Measurements from ENCODE around the gene ID4.

The ID4 gene

DNA sequence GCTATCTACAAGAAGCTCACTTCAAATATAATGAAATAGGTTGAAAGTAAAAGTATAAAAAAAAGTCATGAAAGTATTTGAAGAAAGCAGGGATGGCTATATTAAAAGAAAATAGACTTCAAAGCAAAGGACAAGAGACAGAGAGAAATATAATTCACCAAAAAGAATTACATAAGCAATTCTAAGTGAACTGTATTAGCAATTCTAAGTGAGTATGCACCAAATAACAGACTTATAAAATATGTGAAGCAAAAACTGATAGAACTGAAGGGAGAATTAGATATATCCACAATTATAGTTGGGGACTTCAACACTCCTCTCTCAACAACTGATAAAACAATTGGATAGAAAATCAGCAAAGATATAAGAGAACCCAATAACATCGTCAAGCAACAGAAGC, 38.8 kb upstream of the ID4 start:
- no peak overlapping the region for H3K4me3 ChIP-seq (replicated peaks; ENCODE audit: low read depth, low read length)
- DNase-seq (ENCODE audit: extremely low read depth, low read depth) = no peak
- TF ChIP-seq, protein P1, sequence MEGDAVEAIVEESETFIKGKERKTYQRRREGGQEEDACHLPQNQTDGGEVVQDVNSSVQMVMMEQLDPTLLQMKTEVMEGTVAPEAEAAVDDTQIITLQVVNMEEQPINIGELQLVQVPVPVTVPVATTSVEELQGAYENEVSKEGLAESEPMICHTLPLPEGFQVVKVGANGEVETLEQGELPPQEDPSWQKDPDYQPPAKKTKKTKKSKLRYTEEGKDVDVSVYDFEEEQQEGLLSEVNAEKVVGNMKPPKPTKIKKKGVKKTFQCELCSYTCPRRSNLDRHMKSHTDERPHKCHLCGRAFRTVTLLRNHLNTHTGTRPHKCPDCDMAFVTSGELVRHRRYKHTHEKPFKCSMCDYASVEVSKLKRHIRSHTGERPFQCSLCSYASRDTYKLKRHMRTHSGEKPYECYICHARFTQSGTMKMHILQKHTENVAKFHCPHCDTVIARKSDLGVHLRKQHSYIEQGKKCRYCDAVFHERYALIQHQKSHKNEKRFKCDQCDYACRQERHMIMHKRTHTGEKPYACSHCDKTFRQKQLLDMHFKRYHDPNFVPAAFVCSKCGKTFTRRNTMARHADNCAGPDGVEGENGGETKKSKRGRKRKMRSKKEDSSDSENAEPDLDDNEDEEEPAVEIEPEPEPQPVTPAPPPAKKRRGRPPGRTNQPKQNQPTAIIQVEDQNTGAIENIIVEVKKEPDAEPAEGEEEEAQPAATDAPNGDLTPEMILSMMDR (IDR thresholded peaks at IDR 0.05; ENCODE audit: low read depth, low read length, missing control alignments) = no peak

DNA sequence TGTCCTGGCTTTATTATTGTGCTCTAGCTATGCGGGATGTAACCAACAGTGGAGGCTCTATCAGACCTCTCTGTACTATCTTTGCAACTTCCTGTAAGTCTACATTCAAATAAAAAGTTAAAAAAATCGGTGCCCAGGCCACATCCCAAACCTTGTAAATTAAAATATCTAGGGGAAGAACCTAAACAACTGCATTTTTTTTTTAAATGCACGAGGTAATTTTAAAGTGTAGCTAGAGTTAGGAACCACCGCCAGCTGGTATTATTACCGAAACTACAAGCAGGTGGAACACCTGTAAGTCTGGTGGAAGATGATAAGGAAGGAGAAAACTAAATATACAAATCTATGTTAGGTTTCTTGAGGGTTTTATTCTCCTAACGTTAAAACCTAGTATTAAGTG, 34.5 kb upstream of the ID4 start:
- TF ChIP-seq, protein P1 (IDR thresholded peaks at IDR 0.05; ENCODE audit: low read depth, low read length, missing control alignments) = no peak
- DNase-seq (ENCODE audit: extremely low read depth, low read depth) = no peak
- no peak overlapping the region for H3K4me3 ChIP-seq (replicated peaks; ENCODE audit: low read depth, low read length)

DNA sequence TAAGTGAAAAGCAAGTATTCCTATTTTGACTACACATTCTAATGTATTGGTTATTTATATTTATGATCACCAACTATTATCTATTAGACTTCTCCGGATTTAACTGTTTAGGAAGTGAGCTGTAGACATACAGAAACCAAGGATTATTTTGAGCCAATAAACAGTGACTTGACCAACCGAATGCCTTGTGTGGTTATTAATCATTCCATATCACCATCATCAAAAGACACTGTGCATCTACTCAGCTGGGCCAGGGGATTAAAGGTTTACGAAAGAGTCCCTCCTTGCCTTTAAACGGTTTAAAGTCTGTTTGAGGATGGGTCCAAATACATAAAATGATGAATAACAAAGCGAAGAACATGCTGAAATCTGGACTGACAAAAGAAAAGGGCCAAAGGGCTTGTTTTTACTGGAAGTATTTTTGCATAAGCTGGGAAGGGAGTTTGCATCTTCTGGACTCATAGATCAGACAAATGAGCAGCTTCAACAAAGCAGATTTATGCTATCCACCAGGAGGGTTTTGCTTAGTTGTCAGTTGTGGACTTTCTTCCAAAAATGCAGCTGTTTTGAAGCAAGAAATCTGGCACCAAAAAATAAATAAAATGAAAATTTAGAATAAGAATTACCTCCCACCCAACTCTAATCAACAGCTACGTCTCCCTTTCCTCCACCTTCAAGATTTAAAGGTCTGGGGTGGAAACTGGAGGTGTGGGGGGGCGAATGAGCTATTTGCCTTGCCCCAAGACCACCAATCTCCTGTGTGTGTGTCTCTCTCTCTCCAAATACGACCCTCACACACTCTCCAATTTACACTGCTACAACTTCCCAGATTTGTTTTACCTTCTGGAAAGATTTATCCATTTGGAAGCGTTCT, 33.6 kb upstream of the ID4 start:
- peak overlapping the region; percentile 45 for H3K4me3 ChIP-seq (replicated peaks; ENCODE audit: low read depth, low read length)
- TF ChIP-seq, protein P1 (IDR thresholded peaks at IDR 0.05; ENCODE audit: low read depth, low read length, missing control alignments) = no peak
- no peak for DNase-seq (ENCODE audit: extremely low read depth, low read depth)

DNA sequence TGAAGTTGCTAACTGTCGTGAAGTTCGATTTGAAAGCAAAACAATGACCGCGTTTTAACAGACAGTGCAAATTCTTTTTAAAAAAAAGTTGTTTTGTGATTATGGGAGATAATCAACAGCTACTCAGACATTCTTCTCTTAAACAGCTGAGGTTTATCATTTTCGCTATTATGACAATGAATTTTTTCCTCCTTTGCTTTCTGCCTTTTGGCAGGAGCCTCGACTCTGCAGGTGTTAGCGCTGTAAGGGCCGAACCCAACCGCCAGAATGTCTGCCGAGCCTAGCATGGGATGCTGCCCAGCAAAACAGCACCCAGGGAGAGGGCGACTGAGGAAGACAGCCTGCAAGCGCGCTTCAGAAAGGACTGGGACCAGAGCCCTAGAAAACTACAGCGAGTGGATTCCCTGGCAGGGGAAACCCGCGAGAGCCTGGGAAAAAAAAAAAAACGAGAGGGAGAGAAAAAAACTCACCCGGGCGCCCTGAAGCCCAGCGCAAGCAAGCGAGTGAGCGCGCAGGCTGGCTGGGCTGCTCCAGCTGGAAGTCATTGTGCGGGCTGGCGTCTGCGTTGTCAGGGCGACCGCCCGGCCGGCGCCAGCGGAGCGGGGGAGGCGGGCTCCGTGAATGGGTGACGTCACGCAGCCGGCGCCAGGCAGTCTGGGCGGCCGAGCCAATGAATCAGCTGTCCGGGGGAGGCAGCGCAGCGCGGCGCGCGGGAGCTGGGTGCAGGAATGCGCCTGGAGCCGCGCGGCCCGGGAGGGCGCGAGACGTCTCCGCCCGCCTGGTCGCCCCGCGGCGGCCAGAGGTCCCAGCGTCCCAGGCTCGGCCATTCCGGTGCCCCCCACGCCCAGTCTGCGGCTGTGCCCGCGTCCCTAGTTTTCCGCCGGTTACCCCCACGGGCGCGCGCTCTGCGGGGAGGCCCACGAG, 32.7 kb upstream of the ID4 start:
- H3K4me3 ChIP-seq (replicated peaks; ENCODE audit: low read depth, low read length) = peak overlapping the region; percentile 45
- peak; percentile 78 for DNase-seq (ENCODE audit: extremely low read depth, low read depth)
- TF ChIP-seq, protein P1 (IDR thresholded peaks at IDR 0.05; ENCODE audit: low read depth, low read length, missing control alignments) = no peak

DNA sequence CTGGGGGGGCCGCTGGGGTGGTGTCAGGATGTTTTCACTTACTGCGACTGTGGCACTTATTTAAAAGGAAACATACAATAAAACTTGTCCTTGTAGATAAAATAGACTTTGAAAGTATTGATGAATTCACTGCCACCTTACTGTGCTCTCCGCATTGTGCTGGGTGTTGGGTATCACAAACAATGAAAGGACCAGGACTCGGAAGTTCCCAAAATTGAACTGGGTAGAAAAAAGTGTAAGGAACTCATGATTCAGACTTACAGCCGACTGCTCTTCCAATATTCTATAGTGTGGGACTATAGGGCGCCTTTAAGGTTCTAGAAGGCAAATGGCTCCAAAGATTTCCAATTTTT, 32.1 kb upstream of the ID4 start:
- DNase-seq (ENCODE audit: extremely low read depth, low read depth) = no peak
- TF ChIP-seq, protein P1 (IDR thresholded peaks at IDR 0.05; ENCODE audit: low read depth, low read length, missing control alignments) = no peak
- peak overlapping the region; percentile 45 for H3K4me3 ChIP-seq (replicated peaks; ENCODE audit: low read depth, low read length)

DNA sequence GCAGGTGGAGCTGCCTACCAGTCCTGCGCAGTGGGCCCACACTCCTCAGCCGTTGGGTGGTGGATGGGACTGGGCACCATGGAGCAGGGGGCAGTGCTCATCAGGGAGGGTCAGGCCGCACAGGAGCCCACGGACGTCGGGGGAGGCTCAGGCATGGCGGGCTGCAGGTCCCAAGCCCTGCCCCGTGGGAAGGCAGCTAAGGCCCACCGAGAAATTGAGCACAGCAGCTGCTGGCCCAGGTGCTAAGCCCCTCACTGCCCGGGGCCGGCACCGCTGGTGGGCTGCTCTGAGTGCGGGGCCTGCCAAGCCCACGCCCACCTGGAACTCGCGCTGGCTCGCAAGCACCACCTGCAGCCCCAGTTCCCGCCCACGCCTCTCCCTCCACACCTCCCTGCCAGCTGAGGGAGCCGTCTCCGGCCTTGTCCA, 30.2 kb upstream of the ID4 start:
- TF ChIP-seq, protein P1 (IDR thresholded peaks at IDR 0.05; ENCODE audit: low read depth, low read length, missing control alignments) = no peak
- DNase-seq (ENCODE audit: extremely low read depth, low read depth) = no peak
- H3K4me3 ChIP-seq (replicated peaks; ENCODE audit: low read depth, low read length) = no peak overlapping the region
